CD14-positive monocyte (primary cell): Measurements from ENCODE around the gene ACSS2. TPM values are rescaled to one million over a fixed set of nuclear protein-coding genes. Genes with fewer than 3 reads are reported as not detected.
A peak's percentile ranks its signal among the peaks of the same experiment; 100 is the strongest.

Source experiments
- DNase-seq, 3 donors: peaks; one replicate each; pipeline ENCODE4 v3.0.0-alpha.2; 2011 to 2022
- H2AFZ ChIP-seq: 2 replicates; pipeline ENCODE4 v1.6.0; 2012; ENCODE audit warnings: mild to moderate bottlenecking, low read depth, low read length, inconsistent platforms; ENCODE audit not compliant: insufficient read depth, poor library complexity, severe bottlenecking
- H3K27ac ChIP-seq, 2 donors: 1 replicate in 1 of 2; 2 replicates in 1 of 2; pipeline ENCODE4 v1.5.1; 2012 to 2013; ENCODE audit warnings: low read length in 2 of 2, control low read depth in 1 of 2, inconsistent platforms in 1 of 2, low read depth in 1 of 2, mild to moderate bottlenecking in 1 of 2
- H3K27me3 ChIP-seq, 2 donors: one replicate each; pipeline versions ENCODE4 v1.6.0 to v1.6.1; 2011 to 2013; ENCODE audit warnings: low read length in 2 of 2; ENCODE audit not compliant: control insufficient read depth in 2 of 2, insufficient read depth in 2 of 2
- H3K36me3 ChIP-seq, 2 donors: replicated peaks in 1 of 2; 1 replicate in 1 of 2; 2 replicates in 1 of 2; pipeline versions ENCODE4 v1.5.1 to v1.6.1; 2012 to 2013; ENCODE audit warnings: low read length in 2 of 2, control low read depth in 1 of 2, inconsistent platforms in 1 of 2, mild to moderate bottlenecking in 1 of 2; ENCODE audit not compliant: insufficient read depth in 2 of 2, control insufficient read depth in 1 of 2
- H3K4me1 ChIP-seq, 2 donors: 1 replicate in 1 of 2; 2 replicates in 1 of 2; pipeline versions ENCODE4 v1.5.1 to v1.6.1; 2012 to 2013; ENCODE audit warnings: low read length in 2 of 2, control low read depth in 1 of 2, inconsistent platforms in 1 of 2, mild to moderate bottlenecking in 1 of 2, moderate library complexity in 1 of 2; ENCODE audit not compliant: insufficient read depth in 2 of 2, control insufficient read depth in 1 of 2
- H3K4me2 ChIP-seq: replicated peaks from 2 replicates; pipeline ENCODE3; 2012; ENCODE audit warnings: low read length, moderate library complexity, mild to moderate bottlenecking; ENCODE audit not compliant: poor library complexity, severe bottlenecking; ENCODE audit errors: extremely low read depth
- H3K4me3 ChIP-seq, 3 experiments: fragments of 200-600 bp in 1 of 3; sonication (generic) in 1 of 3; replicated peaks in 1 of 3; 1 replicate in 2 of 3; 2 replicates in 1 of 3; pipeline ENCODE4 v1.5.1; 2011 to 2013; ENCODE audit warnings: low read length in 3 of 3, mild to moderate bottlenecking in 3 of 3, control low read depth in 2 of 3, low read depth in 2 of 3, inconsistent platforms in 1 of 3, moderate library complexity in 1 of 3
- H3K79me2 ChIP-seq: 2 replicates; pipeline ENCODE4 v1.6.0; 2012; ENCODE audit warnings: mild to moderate bottlenecking, control low read depth, inconsistent platforms, low read length, moderate library complexity; ENCODE audit not compliant: insufficient read depth
- H3K9ac ChIP-seq: 2 replicates; pipeline ENCODE4 v1.6.0; 2017; ENCODE audit warnings: low read length, mild to moderate bottlenecking; ENCODE audit not compliant: insufficient read depth, poor library complexity, severe bottlenecking
- H3K9me3 ChIP-seq, 2 donors: replicated peaks in 1 of 2; 1 replicate in 1 of 2; 2 replicates in 1 of 2; pipeline versions ENCODE4 v1.5.1 to v1.6.1; 2012 to 2013; ENCODE audit warnings: low read length in 2 of 2, control low read depth in 1 of 2; ENCODE audit not compliant: control insufficient read depth in 1 of 2, insufficient read depth in 1 of 2
- H4K20me1 ChIP-seq: 2 replicates; pipeline ENCODE4 v1.6.0; 2012; ENCODE audit warnings: mild to moderate bottlenecking, low read length, control low read depth, moderate library complexity; ENCODE audit not compliant: insufficient read depth
- H3K27ac Mint-ChIP-seq, 7 donors: one replicate each; pipeline ENCODE4 v1.8.0; 2020; ENCODE audit warnings: mild to moderate bottlenecking in 7 of 7, mixed read lengths in 7 of 7, moderate library complexity in 6 of 7, inconsistent platforms in 2 of 7
- H3K27me3 Mint-ChIP-seq, 3 donors: one replicate each; pipeline ENCODE4 v1.8.0; 2021 to 2022; ENCODE audit warnings: low read depth in 3 of 3, mild to moderate bottlenecking in 3 of 3, mixed read lengths in 3 of 3, moderate library complexity in 3 of 3, inconsistent platforms in 1 of 3
- H3K36me3 Mint-ChIP-seq, 2 donors: one replicate each; pipeline ENCODE4 v1.8.0; 2020; ENCODE audit warnings: mixed read lengths in 2 of 2, inconsistent platforms in 1 of 2, mild to moderate bottlenecking in 1 of 2
- H3K4me1 Mint-ChIP-seq: one replicate; pipeline ENCODE4 v1.8.0; 2020; ENCODE audit warnings: mild to moderate bottlenecking, mixed read lengths
- H3K4me3 Mint-ChIP-seq, 2 donors: one replicate each; pipeline ENCODE4 v1.8.0; 2020; ENCODE audit warnings: mild to moderate bottlenecking in 2 of 2, mixed read lengths in 2 of 2, moderate library complexity in 1 of 2
- H3K9me3 Mint-ChIP-seq, 7 donors: one replicate each; pipeline ENCODE4 v1.8.0; 2020 to 2022; ENCODE audit warnings: mixed read lengths in 7 of 7, mild to moderate bottlenecking in 6 of 7, moderate library complexity in 6 of 7, inconsistent platforms in 2 of 7
- WGBS: methylation state at CpG from one replicate; pipeline ENCODE4 v1.1.5; 2013; ENCODE audit warnings: missing lambda C conversion rate; ENCODE audit not compliant: insufficient coverage; 5-methylcytosine and 5-hydroxymethylcytosine counted together
- intact Hi-C, 2 donors: fragments of 100-400 bp; cut with micrococcal nuclease; formaldehyde crosslinking; loops; one replicate each; pipeline versions ENCODE4 v1.15.0 to v1.15.1; 2023
- polyA minus RNA-seq: library from RNA; depleted of rRNA, polyadenylated mRNA; stranded (reverse); fragments of >200 nt; gene quantifications from 2 replicates; pipeline ENCODE4 v1.2.3, GENCODE V29; 2012
- polyA plus RNA-seq, 3 donors: library from polyadenylated mRNA; depleted of rRNA in 1 of 3; unstranded in 2 of 3; stranded (reverse) in 1 of 3; fragments of 300-500 nt in 2 of 3; fragments of >200 nt in 1 of 3; fragmentation: Illumina TruSeq in 2 of 3; gene quantifications; 1 replicate in 2 of 3; 2 replicates in 1 of 3; pipeline ENCODE4 v1.2.3, GENCODE V29; 2012 to 2021
- total RNA-seq, 12 experiments: library from RNA in 1 of 12; stranded (reverse) in 1 of 12; fragments of 120-200 nt in 1 of 12; gene quantifications; one replicate each; pipeline ENCODE4 v1.2.4 and lab custom pipeline; 2013 to 2026; ENCODE audit warnings: mixed read lengths in 6 of 12, inconsistent platforms in 1 of 12
- TF ChIP-seq, protein P1 (sequence below): fragments of 200-600 bp; IDR thresholded peaks from one replicate; pipeline ENCODE4 v1.8.0; 2022; ENCODE audit warnings: antibody characterized with exemption, mild to moderate bottlenecking

The ACSS2 gene, protein sequence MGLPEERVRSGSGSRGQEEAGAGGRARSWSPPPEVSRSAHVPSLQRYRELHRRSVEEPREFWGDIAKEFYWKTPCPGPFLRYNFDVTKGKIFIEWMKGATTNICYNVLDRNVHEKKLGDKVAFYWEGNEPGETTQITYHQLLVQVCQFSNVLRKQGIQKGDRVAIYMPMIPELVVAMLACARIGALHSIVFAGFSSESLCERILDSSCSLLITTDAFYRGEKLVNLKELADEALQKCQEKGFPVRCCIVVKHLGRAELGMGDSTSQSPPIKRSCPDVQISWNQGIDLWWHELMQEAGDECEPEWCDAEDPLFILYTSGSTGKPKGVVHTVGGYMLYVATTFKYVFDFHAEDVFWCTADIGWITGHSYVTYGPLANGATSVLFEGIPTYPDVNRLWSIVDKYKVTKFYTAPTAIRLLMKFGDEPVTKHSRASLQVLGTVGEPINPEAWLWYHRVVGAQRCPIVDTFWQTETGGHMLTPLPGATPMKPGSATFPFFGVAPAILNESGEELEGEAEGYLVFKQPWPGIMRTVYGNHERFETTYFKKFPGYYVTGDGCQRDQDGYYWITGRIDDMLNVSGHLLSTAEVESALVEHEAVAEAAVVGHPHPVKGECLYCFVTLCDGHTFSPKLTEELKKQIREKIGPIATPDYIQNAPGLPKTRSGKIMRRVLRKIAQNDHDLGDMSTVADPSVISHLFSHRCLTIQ
- 57.7 TPM for total RNA-seq (2013)
- polyA plus RNA-seq (10 to 100 TPM; 37.7 to 67.2 (median 48.4) TPM), polyA minus RNA-seq (45.0 and 62.6 TPM in 2 replicates), total RNA-seq (lab: John Stamatoyannopoulos, UW) (7.5 to 51.7 (median 37.5) reads per million in 11 experiments)

DNA sequence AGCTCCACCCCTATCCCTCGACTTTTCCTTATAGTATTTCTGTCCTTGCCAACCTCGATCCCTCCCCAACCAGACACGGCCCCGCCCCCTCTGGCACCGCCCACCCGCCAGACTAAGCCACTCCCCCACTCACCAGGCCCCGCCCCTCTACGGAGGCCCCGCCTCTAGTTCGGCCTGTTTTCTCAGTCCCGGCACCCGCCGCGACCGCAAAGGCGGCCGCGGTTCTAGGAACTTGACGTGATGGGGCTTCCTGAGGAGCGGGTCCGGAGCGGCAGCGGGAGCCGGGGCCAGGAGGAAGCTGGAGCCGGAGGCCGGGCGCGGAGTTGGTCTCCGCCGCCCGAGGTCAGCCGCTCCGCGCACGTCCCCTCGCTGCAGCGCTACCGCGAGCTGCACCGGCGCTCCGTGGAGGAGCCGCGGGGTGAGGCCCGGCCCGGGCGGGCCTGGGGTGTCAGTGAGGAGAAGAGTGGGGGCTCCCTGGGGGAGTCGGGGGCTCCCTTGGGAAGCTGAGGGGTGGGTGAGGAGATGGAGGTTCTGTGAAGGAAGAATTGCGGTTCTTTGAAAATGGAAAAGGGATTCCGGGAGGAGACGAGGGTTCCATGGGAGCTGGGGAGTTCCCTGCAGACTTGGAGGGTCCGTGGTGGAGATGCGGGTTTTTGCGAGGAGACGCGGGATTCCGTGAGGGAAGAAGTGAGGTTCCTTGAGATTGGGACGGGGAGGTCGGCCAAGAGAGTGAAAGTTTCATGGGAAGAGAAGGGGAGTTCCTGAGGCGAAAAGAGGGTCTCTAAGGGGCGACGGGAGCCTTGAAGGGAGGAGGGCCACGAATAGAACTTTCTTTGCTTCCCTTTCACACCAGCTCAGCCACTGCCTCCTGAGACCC is at the start of gene ACSS2:
ACSS2 (plus strand) TSS at position 207 of the 877 bp plus-strand sequence; CDS start at position 241, 34 bp downstream.
- Histone ChIP-seq H4K20me1 (peaks cover 6% of the 10 kb centered on the region), H3K9me3 (no peaks in the 10 kb centered on the region), H3K36me3 (peaks cover 0 to 1% of the 10 kb centered on the region in 2 donors), H3K4me3 (peak within 1 kb of the TSS; percentile 78 to 97 (median 88)), H3K27ac (peak within 1 kb of the TSS; percentile 94 to 99), H3K4me2 (peak within 1 kb of the TSS; percentile 93), H3K27me3 (no peaks in the 10 kb centered on the region), H3K79me2 (peaks cover 49% of the 10 kb centered on the region), H3K9ac (peak within 1 kb of the TSS; percentile 92), H2AFZ (peak within 1 kb of the TSS; percentile 92), H3K4me1 (peaks cover 50 to 51% of the 10 kb centered on the region in 2 donors)
- Mint-ChIP-seq H3K36me3 (peaks cover 4 to 15% of the 10 kb centered on the region in 2 donors), H3K4me1 (peaks cover 63% of the 10 kb centered on the region), H3K27ac (peak within 1 kb of the TSS; percentile 99 to 100 (median 100)), H3K9me3 (peaks cover 0 to 2% (median 0%) of the 10 kb centered on the region in 7 donors), H3K4me3 (peak within 1 kb of the TSS; percentile 100), H3K27me3 (peaks cover 1 to 10% (median 9%) of the 10 kb centered on the region in 3 donors)
- intact Hi-C loops: loop anchor here (2.0 to 5.0 kb wide), 5 partner anchors 14 to 741 kb away; partner anchors contain the start of genes EDEM2 (in 1 of the 2) and SPAG4 (in 1 of the 2)
- TF ChIP-seq, protein P1, sequence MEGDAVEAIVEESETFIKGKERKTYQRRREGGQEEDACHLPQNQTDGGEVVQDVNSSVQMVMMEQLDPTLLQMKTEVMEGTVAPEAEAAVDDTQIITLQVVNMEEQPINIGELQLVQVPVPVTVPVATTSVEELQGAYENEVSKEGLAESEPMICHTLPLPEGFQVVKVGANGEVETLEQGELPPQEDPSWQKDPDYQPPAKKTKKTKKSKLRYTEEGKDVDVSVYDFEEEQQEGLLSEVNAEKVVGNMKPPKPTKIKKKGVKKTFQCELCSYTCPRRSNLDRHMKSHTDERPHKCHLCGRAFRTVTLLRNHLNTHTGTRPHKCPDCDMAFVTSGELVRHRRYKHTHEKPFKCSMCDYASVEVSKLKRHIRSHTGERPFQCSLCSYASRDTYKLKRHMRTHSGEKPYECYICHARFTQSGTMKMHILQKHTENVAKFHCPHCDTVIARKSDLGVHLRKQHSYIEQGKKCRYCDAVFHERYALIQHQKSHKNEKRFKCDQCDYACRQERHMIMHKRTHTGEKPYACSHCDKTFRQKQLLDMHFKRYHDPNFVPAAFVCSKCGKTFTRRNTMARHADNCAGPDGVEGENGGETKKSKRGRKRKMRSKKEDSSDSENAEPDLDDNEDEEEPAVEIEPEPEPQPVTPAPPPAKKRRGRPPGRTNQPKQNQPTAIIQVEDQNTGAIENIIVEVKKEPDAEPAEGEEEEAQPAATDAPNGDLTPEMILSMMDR: no peak
- no peak for DNase-seq
- under 1% methylated on average over 53 of the region's 63 CpGs for WGBS
